Measurements from ENCODE around the gene VSIG10L2.

The VSIG10L2 gene

GRCh38 chr11:125923012-125923579 is 22.7 kb upstream of the VSIG10L2 start:
- peaks cover 0 to 2% of the 10 kb centered on the region in 2 donors for H3K4me1 Mint-ChIP-seq

GRCh38 chr11:125923633-125924032 is 22.2 kb upstream of the VSIG10L2 start:
- H3K27me3 Mint-ChIP-seq: peaks cover 23 to 43% of the 10 kb centered on the region in 2 donors

More at GRCh38 chr11:125923012-125923579, 22.7 kb upstream of the VSIG10L2 start:
- Mint-ChIP-seq H3K27ac (no peak overlapping the region), H3K27me3 (peaks cover 28 to 43% of the 10 kb centered on the region in 2 donors), H3K36me3 (no peaks in the 10 kb centered on the region), H3K4me3 (no peak overlapping the region), H3K9me3 (no peaks in the 10 kb centered on the region)
- peak; percentile 74 to 82 for ATAC-seq (replicated peaks)
- peak; percentile 31 for DNase-seq

GRCh38 chr11:125924384-125925007 is 21.3 kb upstream of the VSIG10L2 start:
- ATAC-seq (replicated peaks) (no peak), DNase-seq (no peak)
- Mint-ChIP-seq H3K36me3 (no peaks in the 10 kb centered on the region), H3K27me3 (peaks cover 23 to 48% of the 10 kb centered on the region in 2 donors), H3K27ac (no peak overlapping the region), H3K9me3 (no peaks in the 10 kb centered on the region), H3K4me1 (peaks cover 0 to 2% of the 10 kb centered on the region in 2 donors), H3K4me3 (no peak overlapping the region)

More at GRCh38 chr11:125923633-125924032, 22.2 kb upstream of the VSIG10L2 start:
- H3K36me3 Mint-ChIP-seq: no peaks in the 10 kb centered on the region
- peaks cover 0 to 2% of the 10 kb centered on the region in 2 donors for H3K4me1 Mint-ChIP-seq
- no peaks in the 10 kb centered on the region for H3K9me3 Mint-ChIP-seq
- ATAC-seq (replicated peaks) (no peak), DNase-seq (no peak)
- H3K4me3 Mint-ChIP-seq: no peak overlapping the region
- no peak overlapping the region for H3K27ac Mint-ChIP-seq

- Mint-ChIP-seq H3K9me3 (no peaks in the 10 kb centered on the region), H3K36me3 (no peaks in the 10 kb centered on the region), H3K27ac (no peak overlapping the region), H3K4me1 (peaks cover 0 to 2% of the 10 kb centered on the region in 2 donors), H3K4me3 (no peak overlapping the region), H3K27me3 (peaks cover 24 to 48% of the 10 kb centered on the region in 2 donors)
- ATAC-seq (replicated peaks): no peak
- DNase-seq: no peak
Measured at GRCh38 chr11:125925247-125925740, 20.6 kb upstream of the VSIG10L2 start.

GRCh38 chr11:125925804-125926203 is 20.0 kb upstream of the VSIG10L2 start:
- Mint-ChIP-seq H3K4me1 (peaks cover 0 to 2% of the 10 kb centered on the region in 2 donors), H3K9me3 (no peaks in the 10 kb centered on the region), H3K27ac (no peak overlapping the region), H3K27me3 (peaks cover 21 to 43% of the 10 kb centered on the region in 2 donors), H3K36me3 (no peaks in the 10 kb centered on the region), H3K4me3 (no peak overlapping the region)
- no peak for DNase-seq
- no peak for ATAC-seq (replicated peaks)

GRCh38 chr11:125926682-125927081 is 19.2 kb upstream of the VSIG10L2 start:
- Mint-ChIP-seq H3K36me3 (no peaks in the 10 kb centered on the region), H3K4me3 (no peak overlapping the region), H3K27me3 (peaks cover 22 to 44% of the 10 kb centered on the region in 2 donors), H3K4me1 (peaks cover 0 to 2% of the 10 kb centered on the region in 2 donors), H3K9me3 (no peaks in the 10 kb centered on the region), H3K27ac (no peak overlapping the region)
- DNase-seq (no peak), ATAC-seq (replicated peaks) (no peak)

GRCh38 chr11:125929445-125930075 is 16.3 kb upstream of the VSIG10L2 start:
- Mint-ChIP-seq H3K36me3 (no peaks in the 10 kb centered on the region), H3K27ac (no peak overlapping the region), H3K4me1 (no peaks in the 10 kb centered on the region), H3K27me3 (peaks cover 27 to 47% of the 10 kb centered on the region in 2 donors), H3K4me3 (no peak overlapping the region), H3K9me3 (no peaks in the 10 kb centered on the region)
- ATAC-seq (replicated peaks) (no peak), DNase-seq (no peak)

GRCh38 chr11:125930076-125930450 is 15.8 kb upstream of the VSIG10L2 start:
- Mint-ChIP-seq H3K9me3 (no peaks in the 10 kb centered on the region), H3K27me3 (peaks cover 27 to 44% of the 10 kb centered on the region in 2 donors), H3K4me1 (no peaks in the 10 kb centered on the region), H3K36me3 (no peaks in the 10 kb centered on the region), H3K27ac (no peak overlapping the region), H3K4me3 (no peak overlapping the region)
- DNase-seq (no peak), ATAC-seq (replicated peaks) (no peak)

GRCh38 chr11:125931116-125931515 is 14.7 kb upstream of the VSIG10L2 start:
- H3K4me3 Mint-ChIP-seq: no peak overlapping the region
- ATAC-seq (replicated peaks) (no peak), DNase-seq (no peak)
- no peaks in the 10 kb centered on the region for H3K4me1 Mint-ChIP-seq
- H3K27ac Mint-ChIP-seq: no peak overlapping the region
- peaks cover 26 to 34% of the 10 kb centered on the region in 2 donors for H3K27me3 Mint-ChIP-seq
- H3K36me3 Mint-ChIP-seq: no peaks in the 10 kb centered on the region
- H3K9me3 Mint-ChIP-seq: no peaks in the 10 kb centered on the region

GRCh38 chr11:125931668-125932067 is 14.2 kb upstream of the VSIG10L2 start:
- Mint-ChIP-seq H3K4me3 (no peak overlapping the region), H3K9me3 (no peaks in the 10 kb centered on the region), H3K27ac (no peak overlapping the region), H3K36me3 (no peaks in the 10 kb centered on the region), H3K4me1 (no peaks in the 10 kb centered on the region), H3K27me3 (peaks cover 21 to 28% of the 10 kb centered on the region in 2 donors)
- no peak for DNase-seq
- ATAC-seq (replicated peaks): no peak

- ATAC-seq (replicated peaks) (no peak), DNase-seq (no peak)
- peaks cover 16 to 24% of the 10 kb centered on the region in 2 donors for H3K27me3 Mint-ChIP-seq
- no peaks in the 10 kb centered on the region for H3K36me3 Mint-ChIP-seq
- no peak overlapping the region for H3K27ac Mint-ChIP-seq
- no peaks in the 10 kb centered on the region for H3K9me3 Mint-ChIP-seq
- H3K4me1 Mint-ChIP-seq: no peaks in the 10 kb centered on the region
- no peak overlapping the region for H3K4me3 Mint-ChIP-seq
Measured at GRCh38 chr11:125932301-125932700, 13.5 kb upstream of the VSIG10L2 start.

- no peak overlapping the region for H3K27ac Mint-ChIP-seq
Measured at GRCh38 chr11:125933030-125933813, 12.6 kb upstream of the VSIG10L2 start.

GRCh38 chr11:125934473-125934872 is 11.4 kb upstream of the VSIG10L2 start:
- no peak for ATAC-seq (replicated peaks)
- Mint-ChIP-seq H3K4me3 (no peak overlapping the region), H3K27me3 (peaks cover 13 to 19% of the 10 kb centered on the region in 2 donors), H3K36me3 (no peaks in the 10 kb centered on the region), H3K9me3 (no peaks in the 10 kb centered on the region), H3K4me1 (no peaks in the 10 kb centered on the region), H3K27ac (no peak overlapping the region)
- DNase-seq: no peak

More at GRCh38 chr11:125933030-125933813, 12.6 kb upstream of the VSIG10L2 start:
- DNase-seq: no peak
- no peaks in the 10 kb centered on the region for H3K9me3 Mint-ChIP-seq
- no peaks in the 10 kb centered on the region for H3K36me3 Mint-ChIP-seq
- no peak overlapping the region for H3K4me3 Mint-ChIP-seq
- H3K4me1 Mint-ChIP-seq: no peaks in the 10 kb centered on the region
- peaks cover 16 to 24% of the 10 kb centered on the region in 2 donors for H3K27me3 Mint-ChIP-seq
- ATAC-seq (replicated peaks): no peak

GRCh38 chr11:125935056-125935455 is 10.8 kb upstream of the VSIG10L2 start:
- DNase-seq (no peak), ATAC-seq (replicated peaks) (no peak)
- H3K27ac Mint-ChIP-seq: no peak overlapping the region
- peaks cover 7 to 13% of the 10 kb centered on the region in 2 donors for H3K27me3 Mint-ChIP-seq
- H3K36me3 Mint-ChIP-seq: no peaks in the 10 kb centered on the region
- H3K4me3 Mint-ChIP-seq: no peak overlapping the region
- no peaks in the 10 kb centered on the region for H3K9me3 Mint-ChIP-seq
- H3K4me1 Mint-ChIP-seq: no peaks in the 10 kb centered on the region
